SK-N-SH treated with all-trans-retinoic acid at 6 μM for 48 hours (cell line): ENCODE data around the gene TLE2.

ENCODE experiments used
- ATAC-seq: fragments of 200-7000 bp; cut with Tn5 transposase; 3 replicates; pipeline ENCODE4 v1.9.1; 2020; ENCODE audit warnings: mild to moderate bottlenecking, moderate library complexity
- ARNTL ChIP-seq: fragments of 450-650 bp; formaldehyde crosslinking; IDR thresholded peaks from 2 replicates; pipeline ENCODE4 v1.5.0; 2020; ENCODE audit warnings: low read depth, mild to moderate bottlenecking, moderate library complexity, borderline replicate concordance
- BACH2 ChIP-seq: fragments of 250-450 bp; sonication (Bioruptor Pico); IDR thresholded peaks from 2 replicates; pipeline ENCODE4 v1.9.0; 2021; ENCODE audit warnings: mild to moderate bottlenecking, borderline replicate concordance
- CSDC2 ChIP-seq: fragments of 250-450 bp; sonication (Bioruptor Pico); IDR thresholded peaks from 2 replicates; pipeline ENCODE4 v1.5.0; 2020; ENCODE audit warnings: mild to moderate bottlenecking, moderate library complexity
- ESRRG ChIP-seq: fragments of 250-450 bp; sonication (Bioruptor Pico); IDR thresholded peaks from 2 replicates; pipeline ENCODE4 v1.6.1; 2021; ENCODE audit warnings: mild to moderate bottlenecking
- GLIS3 ChIP-seq: fragments of 250-450 bp; sonication (Bioruptor Pico); IDR thresholded peaks from 2 replicates; pipeline ENCODE4 v1.5.0; 2020; ENCODE audit warnings: mild to moderate bottlenecking, moderate library complexity
- OSR1 ChIP-seq: fragments of 250-450 bp; sonication (Bioruptor Pico); IDR thresholded peaks from 2 replicates; pipeline ENCODE4 v1.8.0; 2022; ENCODE audit warnings: moderate library complexity, mild to moderate bottlenecking, inconsistent platforms
- PPARA ChIP-seq: fragments of 250-450 bp; sonication (Bioruptor Pico); IDR thresholded peaks from 2 replicates; pipeline ENCODE4 v1.5.0; 2020; ENCODE audit warnings: mild to moderate bottlenecking, borderline replicate concordance
- RARB ChIP-seq: fragments of 250-450 bp; sonication (Bioruptor Pico); IDR thresholded peaks from 2 replicates; pipeline ENCODE4 v1.8.0; 2021; ENCODE audit warnings: mild to moderate bottlenecking, moderate library complexity
- SNAI2 ChIP-seq: fragments of 250-450 bp; sonication (Bioruptor Pico); IDR thresholded peaks from 2 replicates; pipeline ENCODE4 v1.5.0; 2020; ENCODE audit warnings: mild to moderate bottlenecking, moderate library complexity
- TCF4 ChIP-seq: fragments of 250-450 bp; sonication (Bioruptor Pico); IDR thresholded peaks from 2 replicates; pipeline ENCODE4 v1.8.0; 2021; ENCODE audit warnings: mild to moderate bottlenecking, moderate library complexity, borderline replicate concordance
- TOX ChIP-seq: fragments of 250-450 bp; sonication (Bioruptor Pico); IDR thresholded peaks from 2 replicates; pipeline ENCODE4 v1.8.0; 2021; ENCODE audit warnings: mild to moderate bottlenecking, moderate library complexity, borderline replicate concordance
- TSHZ2 ChIP-seq: fragments of 250-450 bp; sonication (Bioruptor Pico); IDR thresholded peaks from 2 replicates; pipeline ENCODE4 v1.5.0; 2020; ENCODE audit warnings: mild to moderate bottlenecking, moderate library complexity
- ZC3H10 ChIP-seq: fragments of 250-450 bp; sonication (Bioruptor Pico); IDR thresholded peaks from 2 replicates; pipeline ENCODE4 v1.5.1; 2021; ENCODE audit warnings: mild to moderate bottlenecking, moderate library complexity
- ZFP3 ChIP-seq: fragments of 250-450 bp; sonication (Bioruptor Pico); IDR thresholded peaks from 2 replicates; pipeline ENCODE4 v1.5.0; 2020; ENCODE audit warnings: mild to moderate bottlenecking, moderate library complexity
- ZFP30 ChIP-seq: fragments of 450-650 bp; formaldehyde crosslinking; IDR thresholded peaks from 2 replicates; pipeline ENCODE4 v1.5.0; 2022; ENCODE audit warnings: mild to moderate bottlenecking, moderate library complexity
- ZNF565 ChIP-seq: fragments of 450-650 bp; formaldehyde crosslinking; conservative IDR thresholded peaks from 2 replicates; pipeline ENCODE4 v1.5.0; 2020; ENCODE audit warnings: low read depth, mild to moderate bottlenecking, moderate library complexity
- ZNF70 ChIP-seq: fragments of 450-650 bp; formaldehyde crosslinking; IDR thresholded peaks from 2 replicates; pipeline ENCODE4 v1.5.0; 2020; ENCODE audit warnings: mild to moderate bottlenecking, moderate library complexity
- TF ChIP-seq, protein P1 (sequence below): fragments of 250-450 bp; sonication (Bioruptor Pico); IDR thresholded peaks from 2 replicates; pipeline ENCODE4 v1.5.1; 2020; ENCODE audit warnings: low read depth, mild to moderate bottlenecking, moderate library complexity
- TF ChIP-seq, protein P2 (sequence below): fragments of 250-450 bp; sonication (Bioruptor Pico); IDR thresholded peaks from 2 replicates; pipeline ENCODE4 v1.8.0; 2021; ENCODE audit warnings: low read depth, mild to moderate bottlenecking, moderate library complexity, borderline replicate concordance
- TF ChIP-seq, protein P3 (sequence below): fragments of 250-450 bp; sonication (Bioruptor Pico); IDR thresholded peaks from 2 replicates; pipeline ENCODE4 v1.5.1; 2021; ENCODE audit warnings: mild to moderate bottlenecking, moderate library complexity
- TF ChIP-seq, protein P4 (sequence below): fragments of 250-450 bp; sonication (Bioruptor Pico); IDR thresholded peaks from 2 replicates; pipeline ENCODE4 v1.8.0; 2020; ENCODE audit warnings: mild to moderate bottlenecking, moderate library complexity, borderline replicate concordance

Gene TLE2

DNA sequence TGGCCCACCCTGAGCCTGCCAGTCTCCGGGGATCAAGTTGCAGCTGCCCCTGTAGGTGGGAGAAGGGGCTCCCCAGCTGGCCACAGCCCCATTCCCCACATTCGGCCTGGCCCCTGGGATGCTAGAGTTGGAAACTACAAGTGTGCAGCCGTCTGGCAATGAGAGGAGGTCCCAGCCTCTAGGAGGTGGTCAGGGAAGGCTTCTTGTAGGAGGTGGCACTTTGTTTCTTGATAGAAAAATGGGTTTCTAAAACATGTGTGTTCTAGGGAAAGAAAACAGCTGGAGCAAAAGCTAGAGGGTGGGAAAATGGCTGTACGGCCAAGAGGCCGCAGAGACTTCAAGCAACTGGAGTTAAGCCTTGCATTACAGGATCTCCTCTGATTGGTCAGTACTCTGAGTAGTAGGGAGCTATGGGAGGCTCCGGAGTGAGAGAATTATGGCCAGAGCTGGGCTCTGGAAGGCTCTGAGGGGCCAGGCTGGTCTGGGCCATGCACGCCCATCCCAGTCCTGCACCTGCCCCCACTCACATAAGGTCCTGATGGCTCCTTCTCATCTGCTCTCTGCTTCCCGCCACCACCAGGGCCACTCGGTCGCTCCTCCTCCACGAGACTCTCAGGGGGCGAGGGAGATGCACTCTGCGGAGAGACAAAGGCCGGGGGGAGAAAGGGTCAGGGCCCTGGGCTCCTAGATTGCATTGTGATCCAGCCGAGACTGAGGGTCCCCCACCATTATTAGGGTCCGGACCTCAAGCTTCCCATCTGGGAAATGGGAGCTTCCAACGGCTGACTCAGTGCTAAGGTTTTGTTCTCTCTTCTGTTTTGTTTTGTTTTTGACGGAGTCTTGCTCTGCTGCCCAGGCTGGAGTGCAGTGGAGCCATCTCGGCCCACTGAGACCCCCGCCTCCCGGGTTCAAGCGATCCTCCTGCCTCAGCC is 13.7 kb downstream of the TLE2 start:
- ATAC-seq, result no peak
- TF ChIP-seq GLIS3 (CRISPR knock-in tag), result no peak
- TF ChIP-seq TSHZ2, result no peak
- TF ChIP-seq, protein P1, sequence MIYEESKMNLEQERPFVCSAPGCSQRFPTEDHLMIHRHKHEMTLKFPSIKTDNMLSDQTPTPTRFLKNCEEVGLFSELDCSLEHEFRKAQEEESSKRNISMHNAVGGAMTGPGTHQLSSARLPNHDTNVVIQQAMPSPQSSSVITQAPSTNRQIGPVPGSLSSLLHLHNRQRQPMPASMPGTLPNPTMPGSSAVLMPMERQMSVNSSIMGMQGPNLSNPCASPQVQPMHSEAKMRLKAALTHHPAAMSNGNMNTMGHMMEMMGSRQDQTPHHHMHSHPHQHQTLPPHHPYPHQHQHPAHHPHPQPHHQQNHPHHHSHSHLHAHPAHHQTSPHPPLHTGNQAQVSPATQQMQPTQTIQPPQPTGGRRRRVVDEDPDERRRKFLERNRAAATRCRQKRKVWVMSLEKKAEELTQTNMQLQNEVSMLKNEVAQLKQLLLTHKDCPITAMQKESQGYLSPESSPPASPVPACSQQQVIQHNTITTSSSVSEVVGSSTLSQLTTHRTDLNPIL (CRISPR knock-in tag), result no peak
- no peak for TF ChIP-seq ZNF70
- TF ChIP-seq SNAI2 (CRISPR knock-in tag), result no peak
- TF ChIP-seq, protein P2, sequence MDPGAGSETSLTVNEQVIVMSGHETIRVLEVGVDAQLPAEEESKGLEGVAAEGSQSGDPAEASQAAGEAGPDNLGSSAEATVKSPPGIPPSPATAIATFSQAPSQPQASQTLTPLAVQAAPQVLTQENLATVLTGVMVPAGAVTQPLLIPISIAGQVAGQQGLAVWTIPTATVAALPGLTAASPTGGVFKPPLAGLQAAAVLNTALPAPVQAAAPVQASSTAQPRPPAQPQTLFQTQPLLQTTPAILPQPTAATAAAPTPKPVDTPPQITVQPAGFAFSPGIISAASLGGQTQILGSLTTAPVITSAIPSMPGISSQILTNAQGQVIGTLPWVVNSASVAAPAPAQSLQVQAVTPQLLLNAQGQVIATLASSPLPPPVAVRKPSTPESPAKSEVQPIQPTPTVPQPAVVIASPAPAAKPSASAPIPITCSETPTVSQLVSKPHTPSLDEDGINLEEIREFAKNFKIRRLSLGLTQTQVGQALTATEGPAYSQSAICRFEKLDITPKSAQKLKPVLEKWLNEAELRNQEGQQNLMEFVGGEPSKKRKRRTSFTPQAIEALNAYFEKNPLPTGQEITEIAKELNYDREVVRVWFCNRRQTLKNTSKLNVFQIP, result no peak
- TF ChIP-seq PPARA (CRISPR knock-in tag), result no peak
- TF ChIP-seq, protein P3, sequence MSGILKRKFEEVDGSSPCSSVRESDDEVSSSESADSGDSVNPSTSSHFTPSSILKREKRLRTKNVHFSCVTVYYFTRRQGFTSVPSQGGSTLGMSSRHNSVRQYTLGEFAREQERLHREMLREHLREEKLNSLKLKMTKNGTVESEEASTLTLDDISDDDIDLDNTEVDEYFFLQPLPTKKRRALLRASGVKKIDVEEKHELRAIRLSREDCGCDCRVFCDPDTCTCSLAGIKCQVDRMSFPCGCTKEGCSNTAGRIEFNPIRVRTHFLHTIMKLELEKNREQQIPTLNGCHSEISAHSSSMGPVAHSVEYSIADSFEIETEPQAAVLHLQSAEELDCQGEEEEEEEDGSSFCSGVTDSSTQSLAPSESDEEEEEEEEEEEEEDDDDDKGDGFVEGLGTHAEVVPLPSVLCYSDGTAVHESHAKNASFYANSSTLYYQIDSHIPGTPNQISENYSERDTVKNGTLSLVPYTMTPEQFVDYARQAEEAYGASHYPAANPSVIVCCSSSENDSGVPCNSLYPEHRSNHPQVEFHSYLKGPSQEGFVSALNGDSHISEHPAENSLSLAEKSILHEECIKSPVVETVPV (CRISPR knock-in tag), result no peak
- TF ChIP-seq ARNTL, result no peak
- TF ChIP-seq ZFP30 (CRISPR knock-in tag), result no peak
- TF ChIP-seq ESRRG (CRISPR knock-in tag), result no peak
- TF ChIP-seq, protein P4, sequence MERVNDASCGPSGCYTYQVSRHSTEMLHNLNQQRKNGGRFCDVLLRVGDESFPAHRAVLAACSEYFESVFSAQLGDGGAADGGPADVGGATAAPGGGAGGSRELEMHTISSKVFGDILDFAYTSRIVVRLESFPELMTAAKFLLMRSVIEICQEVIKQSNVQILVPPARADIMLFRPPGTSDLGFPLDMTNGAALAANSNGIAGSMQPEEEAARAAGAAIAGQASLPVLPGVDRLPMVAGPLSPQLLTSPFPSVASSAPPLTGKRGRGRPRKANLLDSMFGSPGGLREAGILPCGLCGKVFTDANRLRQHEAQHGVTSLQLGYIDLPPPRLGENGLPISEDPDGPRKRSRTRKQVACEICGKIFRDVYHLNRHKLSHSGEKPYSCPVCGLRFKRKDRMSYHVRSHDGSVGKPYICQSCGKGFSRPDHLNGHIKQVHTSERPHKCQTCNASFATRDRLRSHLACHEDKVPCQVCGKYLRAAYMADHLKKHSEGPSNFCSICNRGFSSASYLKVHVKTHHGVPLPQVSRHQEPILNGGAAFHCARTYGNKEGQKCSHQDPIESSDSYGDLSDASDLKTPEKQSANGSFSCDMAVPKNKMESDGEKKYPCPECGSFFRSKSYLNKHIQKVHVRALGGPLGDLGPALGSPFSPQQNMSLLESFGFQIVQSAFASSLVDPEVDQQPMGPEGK (CRISPR knock-in tag), result no peak
- no peak for TF ChIP-seq BACH2 (CRISPR knock-in tag)
- no peak for TF ChIP-seq ZNF565 (CRISPR knock-in tag)
- TF ChIP-seq CSDC2 (CRISPR knock-in tag), result no peak
- no peak for TF ChIP-seq ZC3H10 (CRISPR knock-in tag)

GRCh38 chr19:3014135-3014534 is 14.9 kb downstream of the TLE2 start:
- ATAC-seq, result no peak
- TF ChIP-seq TSHZ2 (no peak), ESRRG (CRISPR knock-in tag) (no peak), ARNTL (no peak), ZNF565 (CRISPR knock-in tag) (no peak), ZFP3 (CRISPR knock-in tag) (no peak), TOX (no peak), RARB (CRISPR knock-in tag) (no peak), SNAI2 (CRISPR knock-in tag) (no peak), ZFP30 (CRISPR knock-in tag) (no peak), TCF4 (no peak), OSR1 (CRISPR knock-in tag) (no peak), GLIS3 (CRISPR knock-in tag) (no peak), ZNF70 (no peak)
- TF ChIP-seq, protein P2, result no peak
- TF ChIP-seq, protein P4 (CRISPR knock-in tag), result no peak
